Dedifferentiated amniotic fluid mesenchymal stem cell (primary cell): Measurements from ENCODE around the gene SMARCD3.

Experiments
- DNase-seq: peaks from one replicate; pipeline ENCODE4 v3.0.0-alpha.2; 2016; ENCODE audit errors: extremely low spot score

The SMARCD3 gene

GRCh38 chr7:151248346-151249033, at the start of gene SMARCD3:
TSS of gene SMARCD3 (minus strand) at chr7:151248694. CDS start at chr7:151248562, 132 bp downstream.
- no peak for DNase-seq

GRCh38 chr7:151296202-151296992, 47.9 kb upstream of the SMARCD3 start:
- no peak for DNase-seq

GRCh38 chr7:151292850-151293249, 44.4 kb upstream of the SMARCD3 start:
- no peak for DNase-seq

GRCh38 chr7:151291206-151291605, 42.7 kb upstream of the SMARCD3 start:
- DNase-seq, result no peak

- no peak for DNase-seq
These were observed 41.9 kb upstream of the SMARCD3 start for GRCh38 chr7:151290355-151290760.

GRCh38 chr7:151289891-151290290, 41.4 kb upstream of the SMARCD3 start:
- no peak for DNase-seq

- no peak for DNase-seq
These were observed 37.7 kb upstream of the SMARCD3 start for GRCh38 chr7:151286148-151286547.

- DNase-seq, result no peak
These were observed 34.8 kb upstream of the SMARCD3 start for GRCh38 chr7:151283302-151283701.

GRCh38 chr7:151282111-151282510, 33.6 kb upstream of the SMARCD3 start:
- DNase-seq, result no peak

GRCh38 chr7:151281686-151282085, 33.2 kb upstream of the SMARCD3 start:
- no peak for DNase-seq

- DNase-seq, result no peak
These were observed 32.0 kb upstream of the SMARCD3 start for GRCh38 chr7:151280388-151281019.

- DNase-seq, result no peak
These were observed 31.4 kb upstream of the SMARCD3 start for GRCh38 chr7:151279868-151280267.

- no peak for DNase-seq
These were observed 30.5 kb upstream of the SMARCD3 start for GRCh38 chr7:151278949-151279348.

- no peak for DNase-seq
These were observed 29.1 kb upstream of the SMARCD3 start for GRCh38 chr7:151277631-151278030.

- peak; percentile 43 for DNase-seq
These were observed 28.4 kb upstream of the SMARCD3 start for GRCh38 chr7:151276666-151277590.

GRCh38 chr7:151275813-151276577, 27.5 kb upstream of the SMARCD3 start:
- no peak for DNase-seq

GRCh38 chr7:151274936-151275812, 26.7 kb upstream of the SMARCD3 start:
- DNase-seq, result no peak

- DNase-seq, result no peak
These were observed 25.9 kb upstream of the SMARCD3 start for GRCh38 chr7:151274396-151274795.

GRCh38 chr7:151273651-151274390, 25.3 kb upstream of the SMARCD3 start:
- no peak for DNase-seq
